ENCODE measurements around the gene TMSB4Y.

TMSB4Y gene

GRCh38 chrY:13703568-13703968, at the start of gene TMSB4Y:
TMSB4Y (plus strand) TSS chrY:13703899.
- peak within 1 kb of the TSS; percentile 81 for H3K4me3 Mint-ChIP-seq

GRCh38 chrY:13664162-13664561, 39.5 kb upstream of the TMSB4Y start:
- no peaks in the 10 kb centered on the region for H3K36me3 Mint-ChIP-seq
- H3K4me3 Mint-ChIP-seq, result no peak overlapping the region
- CTCF ChIA-PET, result no interaction called here
- H3K27me3 Mint-ChIP-seq, result no peaks in the 10 kb centered on the region
- no peaks in the 10 kb centered on the region for H3K4me1 Mint-ChIP-seq
- no peaks in the 10 kb centered on the region for H3K9me3 Mint-ChIP-seq
- no peak overlapping the region for H3K27ac Mint-ChIP-seq
- DNase-seq, result no peak

More at GRCh38 chrY:13703568-13703968, at the start of gene TMSB4Y:
- CTCF ChIA-PET, result interaction anchor here (2.8 kb wide), 1 partner anchor 47 kb away, joined by 6 read pairs; no protein-coding TSS in a partner anchor
- Mint-ChIP-seq H3K27me3 (peaks cover 5% of the 10 kb centered on the region), H3K4me1 (peaks cover 20% of the 10 kb centered on the region), H3K36me3 (no peaks in the 10 kb centered on the region), H3K9me3 (no peaks in the 10 kb centered on the region), H3K27ac (peak within 1 kb of the TSS; percentile 98)
- peak; percentile 85 for DNase-seq

- CTCF ChIA-PET, result no interaction called here
- peaks cover 4% of the 10 kb centered on the region for H3K27me3 Mint-ChIP-seq
These were observed 32.6 kb upstream of the TMSB4Y start for GRCh38 chrY:13671122-13671521.

GRCh38 chrY:13702276-13702675, 1.4 kb upstream of the TMSB4Y start:
- Mint-ChIP-seq H3K4me3 (no peak overlapping the region), H3K4me1 (peaks cover 20% of the 10 kb centered on the region), H3K27ac (no peak overlapping the region), H3K27me3 (peaks cover 5% of the 10 kb centered on the region), H3K9me3 (no peaks in the 10 kb centered on the region), H3K36me3 (no peaks in the 10 kb centered on the region)
- no peak for DNase-seq
- CTCF ChIA-PET, result no interaction called here

More at GRCh38 chrY:13671122-13671521, 32.6 kb upstream of the TMSB4Y start:
- no peak overlapping the region for H3K27ac Mint-ChIP-seq
- H3K4me3 Mint-ChIP-seq, result no peak overlapping the region
- no peaks in the 10 kb centered on the region for H3K4me1 Mint-ChIP-seq
- no peaks in the 10 kb centered on the region for H3K36me3 Mint-ChIP-seq
- peaks cover 4% of the 10 kb centered on the region for H3K9me3 Mint-ChIP-seq
- DNase-seq, result no peak

- peak overlapping the region; percentile 98 for H3K27ac Mint-ChIP-seq
- DNase-seq, result peak; percentile 31
- CTCF ChIA-PET, result interaction anchor here (2.8 kb wide), 1 partner anchor 46 kb away, joined by 6 read pairs; no protein-coding TSS in a partner anchor
These were observed 627 bp downstream of the TMSB4Y start for GRCh38 chrY:13704121-13704930.

GRCh38 chrY:13705197-13705596, 1.5 kb downstream of the TMSB4Y start:
- Mint-ChIP-seq H3K4me3 (peak overlapping the region; percentile 81), H3K27ac (peak overlapping the region; percentile 98), H3K9me3 (no peaks in the 10 kb centered on the region), H3K4me1 (peaks cover 20% of the 10 kb centered on the region), H3K36me3 (no peaks in the 10 kb centered on the region), H3K27me3 (no peaks in the 10 kb centered on the region)
- CTCF ChIA-PET, result interaction anchor here (2.8 kb wide), 1 partner anchor 45 kb away, joined by 6 read pairs; no protein-coding TSS in a partner anchor
- no peak for DNase-seq

More at GRCh38 chrY:13704121-13704930, 627 bp downstream of the TMSB4Y start:
- no peaks in the 10 kb centered on the region for H3K9me3 Mint-ChIP-seq
- peak overlapping the region; percentile 81 for H3K4me3 Mint-ChIP-seq
- no peaks in the 10 kb centered on the region for H3K36me3 Mint-ChIP-seq
- H3K4me1 Mint-ChIP-seq, result peaks cover 20% of the 10 kb centered on the region
- peaks cover 4% of the 10 kb centered on the region for H3K27me3 Mint-ChIP-seq

- CTCF ChIA-PET, result no interaction called here
- Mint-ChIP-seq H3K9me3 (no peaks in the 10 kb centered on the region), H3K27me3 (no peaks in the 10 kb centered on the region), H3K27ac (no peak overlapping the region), H3K36me3 (no peaks in the 10 kb centered on the region), H3K4me1 (peaks cover 20% of the 10 kb centered on the region), H3K4me3 (no peak overlapping the region)
- no peak for DNase-seq
These were observed 4.3 kb downstream of the TMSB4Y start for GRCh38 chrY:13708038-13708437.

- CTCF ChIA-PET, result no interaction called here
- H3K9me3 Mint-ChIP-seq, result peaks cover 4% of the 10 kb centered on the region
- no peak for DNase-seq
- H3K27me3 Mint-ChIP-seq, result no peaks in the 10 kb centered on the region
- H3K36me3 Mint-ChIP-seq, result no peaks in the 10 kb centered on the region
- no peak overlapping the region for H3K27ac Mint-ChIP-seq
- H3K4me3 Mint-ChIP-seq, result no peak overlapping the region
- peaks cover 2% of the 10 kb centered on the region for H3K4me1 Mint-ChIP-seq
These were observed 15.3 kb downstream of the TMSB4Y start for GRCh38 chrY:13718996-13719395.

GRCh38 chrY:13729517-13729916, 25.8 kb downstream of the TMSB4Y start:
- H3K27ac Mint-ChIP-seq, result no peak overlapping the region
- H3K4me3 Mint-ChIP-seq, result no peak overlapping the region
- no peaks in the 10 kb centered on the region for H3K27me3 Mint-ChIP-seq
- H3K36me3 Mint-ChIP-seq, result no peaks in the 10 kb centered on the region
- DNase-seq, result peak; percentile 27
- CTCF ChIA-PET, result no interaction called here
- H3K4me1 Mint-ChIP-seq, result no peaks in the 10 kb centered on the region
- peaks cover 2% of the 10 kb centered on the region for H3K9me3 Mint-ChIP-seq

- Mint-ChIP-seq H3K9me3 (no peaks in the 10 kb centered on the region), H3K4me3 (no peak overlapping the region), H3K27ac (no peak overlapping the region), H3K4me1 (no peaks in the 10 kb centered on the region), H3K36me3 (no peaks in the 10 kb centered on the region), H3K27me3 (peaks cover 3% of the 10 kb centered on the region)
- peak; percentile 48 for DNase-seq
- CTCF ChIA-PET, result interaction anchor here (0.7 to 1.4 kb wide), 2 partner anchors 237 to 591 kb away, joined by 3 read pairs; no protein-coding TSS in a partner anchor
These were observed 34.9 kb downstream of the TMSB4Y start for GRCh38 chrY:13738618-13739017.

GRCh38 chrY:13751289-13752071, 47.8 kb downstream of the TMSB4Y start:
- peak; percentile 64 for DNase-seq
- Mint-ChIP-seq H3K36me3 (no peaks in the 10 kb centered on the region), H3K4me1 (peaks cover 15% of the 10 kb centered on the region), H3K4me3 (peak overlapping the region; percentile 74), H3K27me3 (peaks cover 4% of the 10 kb centered on the region), H3K9me3 (no peaks in the 10 kb centered on the region), H3K27ac (peak overlapping the region; percentile 78)
- CTCF ChIA-PET, result interaction anchor here (0.5 to 2.9 kb wide), 2 partner anchors 47 to 314 kb away, joined by 3 to 6 read pairs; partner anchors contain the start of gene TMSB4Y

GRCh38 chrY:13754661-13755060, 51.0 kb downstream of the TMSB4Y start:
- DNase-seq, result no peak
- Mint-ChIP-seq H3K36me3 (no peaks in the 10 kb centered on the region), H3K9me3 (no peaks in the 10 kb centered on the region), H3K4me1 (peaks cover 13% of the 10 kb centered on the region), H3K4me3 (no peak overlapping the region), H3K27me3 (peaks cover 4% of the 10 kb centered on the region), H3K27ac (no peak overlapping the region)
- CTCF ChIA-PET, result no interaction called here

Data from activated naive CD4-positive, alpha-beta T cell treated with anti-CD3 and anti-CD28 coated beads, Interleukin-2, amount 10 ng/mL, durations not matched to agents 7 days and 5 days (primary cell).